ENCODE results near the gene DDX41.

The DDX41 gene

GRCh38 chr5:177553671-177554429 lies 37.1 kb upstream of the DDX41 start:
- Histone ChIP-seq H3K27me3 (ENCODE audit: insufficient read depth, poor library complexity, severe bottlenecking) (no peaks in the 10 kb centered on the region), H3K27ac (replicated peaks) (peak overlapping the region; percentile 72)

GRCh38 chr5:177552839-177553455 lies 36.2 kb upstream of the DDX41 start:
- Histone ChIP-seq H3K27me3 (ENCODE audit: insufficient read depth, poor library complexity, severe bottlenecking) (no peaks in the 10 kb centered on the region), H3K27ac (replicated peaks) (no peak overlapping the region), H3K4me3 (replicated peaks; ENCODE audit: insufficient read depth, low read length) (peak overlapping the region; percentile 94)
- no peak for TF ChIP-seq REST (IDR thresholded peaks at IDR 0.05; ENCODE audit: insufficient replicate concordance, low read depth)
- no peak for TF ChIP-seq SPI1 (IDR thresholded peaks at IDR 0.05; ENCODE audit: borderline replicate concordance, low read depth)
- TF ChIP-seq CTCF (IDR thresholded peaks at IDR 0.05; ENCODE audit: insufficient read depth, low read length), result no peak
- TF ChIP-seq POLR2AphosphoS5 (IDR thresholded peaks at IDR 0.05; ENCODE audit: low read depth), result no peak
- no peak for TF ChIP-seq GABPA (IDR thresholded peaks at IDR 0.05; ENCODE audit: low read depth)
- peak in 1 of 2 experiments; percentile 14 for DNase-seq (ENCODE audit: low read depth in 1 of 2, low spot score in 1 of 2)

More at GRCh38 chr5:177553671-177554429, 37.1 kb upstream of the DDX41 start:
- TF ChIP-seq SPI1 (IDR thresholded peaks at IDR 0.05; ENCODE audit: borderline replicate concordance, low read depth), result no peak
- TF ChIP-seq POLR2AphosphoS5 (IDR thresholded peaks at IDR 0.05; ENCODE audit: low read depth), result peak; percentile 4; the same call in 1 of the 2 replicates
- DNase-seq (ENCODE audit: low read depth in 1 of 2, low spot score in 1 of 2), result peak in 1 of 2 experiments; percentile 17
- H3K4me3 ChIP-seq (replicated peaks; ENCODE audit: insufficient read depth, low read length), result peak overlapping the region; percentile 94

- Histone ChIP-seq H3K27ac (replicated peaks) (no peak overlapping the region), H3K27me3 (ENCODE audit: insufficient read depth, poor library complexity, severe bottlenecking) (no peaks in the 10 kb centered on the region), H3K4me3 (replicated peaks; ENCODE audit: insufficient read depth, low read length) (no peak overlapping the region)
- TF ChIP-seq CTCF (IDR thresholded peaks at IDR 0.05; ENCODE audit: insufficient read depth, low read length) (no peak), POLR2AphosphoS5 (IDR thresholded peaks at IDR 0.05; ENCODE audit: low read depth) (no peak), GABPA (IDR thresholded peaks at IDR 0.05; ENCODE audit: low read depth) (no peak), SPI1 (IDR thresholded peaks at IDR 0.05; ENCODE audit: borderline replicate concordance, low read depth) (no peak), REST (IDR thresholded peaks at IDR 0.05; ENCODE audit: insufficient replicate concordance, low read depth) (no peak)
- DNase-seq (ENCODE audit: low read depth in 1 of 2, low spot score in 1 of 2), result no peak
Measured at GRCh38 chr5:177550122-177550521, 33.4 kb upstream of the DDX41 start.

GRCh38 chr5:177548495-177548894 lies 31.7 kb upstream of the DDX41 start:
- H3K4me3 ChIP-seq (replicated peaks; ENCODE audit: insufficient read depth, low read length), result no peak overlapping the region
- no peak for DNase-seq (ENCODE audit: low read depth in 1 of 2, low spot score in 1 of 2)
- H3K27me3 ChIP-seq (ENCODE audit: insufficient read depth, poor library complexity, severe bottlenecking), result no peaks in the 10 kb centered on the region
- no peak overlapping the region for H3K27ac ChIP-seq (replicated peaks)
- no peak for TF ChIP-seq CTCF (IDR thresholded peaks at IDR 0.05; ENCODE audit: insufficient read depth, low read length)
- no peak for TF ChIP-seq REST (IDR thresholded peaks at IDR 0.05; ENCODE audit: insufficient replicate concordance, low read depth)
- TF ChIP-seq GABPA (IDR thresholded peaks at IDR 0.05; ENCODE audit: low read depth), result no peak
- TF ChIP-seq SPI1 (IDR thresholded peaks at IDR 0.05; ENCODE audit: borderline replicate concordance, low read depth), result no peak
- TF ChIP-seq POLR2AphosphoS5 (IDR thresholded peaks at IDR 0.05; ENCODE audit: low read depth), result no peak
